K562 (cell line): ENCODE data around the gene SBNO1. TPM values are rescaled to one million over a fixed set of nuclear protein-coding genes. Genes with fewer than 3 reads are reported as not detected.

Source experiments
- ATAC-seq: fragments of 200-7000 bp; cut with Tn5 transposase; 3 replicates; pipeline ENCODE4 v1.9.1; 2020; ENCODE audit warnings: moderate library complexity
- BruUV-seq: library from RNA; stranded (reverse); fragments of 400-500 nt; replicated peaks from 2 replicates; lab custom pipeline; 2021; lab: Mats Ljungman, UMichigan
- CTCF ChIA-PET: fragments of 300-600 bp; formaldehyde crosslinking; extraction: SDS; loops from one replicate; lab custom pipeline; 2021; ENCODE audit warnings: low intra/inter-chr PET ratio; lab: Yijun Ruan, JAX
- POLR2A ChIA-PET: fragments of 300-600, 350-650 bp; sonication (Branson Sonifier 250); formaldehyde crosslinking; extraction: SDS; loops from one replicate; lab custom pipeline; 2021; ENCODE audit warnings: antibody characterized with exemption, inconsistent platforms; lab: Yijun Ruan, JAX
- DNase-seq, 4 experiments: peaks; one replicate each; pipeline versions ENCODE4 v3.0.0 to v3.0.0-alpha.2; 2011 to 2018; ENCODE audit warnings: low spot score in 3 of 4, mixed read lengths in 3 of 4; ENCODE audit errors: extremely low read depth in 1 of 4
- FAIRE-seq: peaks from 2 replicates; lab custom pipeline; 2011; peaks lifted over from hg19 to GRCh38; lab: Jason Lieb, UNC
- H2AFZ ChIP-seq: 2 replicates; pipeline ENCODE4 v1.6.0; 2011; ENCODE audit warnings: low read depth, low read length, control low read depth, inconsistent platforms
- H3K27ac ChIP-seq: fragments of 200-600 bp; 3 replicates; pipeline ENCODE4 v1.8.0; 2011; ENCODE audit warnings: low read depth, mild to moderate bottlenecking, control low read depth, inconsistent platforms, low read length, moderate library complexity, mixed read lengths; ENCODE audit errors: extremely low read depth
- H3K27me3 ChIP-seq, 2 experiments: fragments of 300-600 bp in 1 of 2; 2 replicates in 1 of 2; 3 replicates in 1 of 2; pipeline versions ENCODE4 v1.6.0 to v1.8.0; 2011; ENCODE audit warnings: inconsistent platforms in 2 of 2, low read length in 2 of 2, mild to moderate bottlenecking in 1 of 2, mixed read lengths in 1 of 2, moderate library complexity in 1 of 2; ENCODE audit not compliant: control insufficient read depth in 2 of 2, insufficient read depth in 2 of 2
- H3K36me3 ChIP-seq: fragments of 300-600 bp; 3 replicates; pipeline ENCODE4 v1.8.0; 2011; ENCODE audit warnings: mild to moderate bottlenecking, low read length, inconsistent platforms; ENCODE audit not compliant: control insufficient read depth, insufficient read depth
- H3K4me1 ChIP-seq, 2 experiments: fragments of 200-600 bp in 1 of 2; replicated peaks in 1 of 2; 2 replicates in 1 of 2; 3 replicates in 1 of 2; pipeline versions ENCODE4 v1.5.1 to v1.8.0; 2011; ENCODE audit warnings: inconsistent platforms in 2 of 2, low read length in 2 of 2, mild to moderate bottlenecking in 1 of 2, mixed read lengths in 1 of 2, moderate library complexity in 1 of 2; ENCODE audit not compliant: control insufficient read depth in 2 of 2, insufficient read depth in 2 of 2
- H3K4me2 ChIP-seq: 2 replicates; pipeline ENCODE4 v1.6.1; 2011; ENCODE audit warnings: low read length, control low read depth, inconsistent platforms, mixed read lengths; ENCODE audit not compliant: insufficient read depth
- H3K4me3 ChIP-seq: fragments of 200-600 bp; sonication (generic), shearing (Covaris generic); 2 replicates; pipeline ENCODE4 v1.5.1; 2016; ENCODE audit warnings: control low read depth, inconsistent platforms
- H3K79me2 ChIP-seq: fragments of 200-600 bp; 3 replicates; pipeline ENCODE4 v1.8.0; 2011; ENCODE audit warnings: low read length, inconsistent platforms; ENCODE audit not compliant: control insufficient read depth, insufficient read depth
- H3K9ac ChIP-seq, 2 experiments: 2 replicates each; pipeline versions ENCODE4 v1.6.0 to v1.6.1; 2011; ENCODE audit warnings: low read depth in 2 of 2, low read length in 2 of 2, control low read depth in 1 of 2, inconsistent platforms in 1 of 2, mild to moderate bottlenecking in 1 of 2, mixed read lengths in 1 of 2; ENCODE audit not compliant: insufficient read depth in 1 of 2
- H3K9me1 ChIP-seq: one replicate; pipeline ENCODE4 v1.6.0; 2011; ENCODE audit warnings: inconsistent platforms, mild to moderate bottlenecking, low read length, moderate library complexity; ENCODE audit not compliant: control insufficient read depth, insufficient read depth
- H3K9me3 ChIP-seq: replicated peaks from 2 replicates; pipeline ENCODE4 v1.5.1; 2011; ENCODE audit warnings: low read depth, low read length, inconsistent platforms; ENCODE audit not compliant: control insufficient read depth, insufficient read depth
- H4K20me1 ChIP-seq: replicated peaks from 2 replicates; pipeline ENCODE4 v1.6.1; 2011; ENCODE audit warnings: low read length, inconsistent platforms, mixed read lengths; ENCODE audit not compliant: control insufficient read depth, insufficient read depth
- ATF7 ChIP-seq: fragments of 450-650 bp; IDR thresholded peaks from 2 replicates; pipeline ENCODE4 v1.7.1; 2014; ENCODE audit warnings: mild to moderate bottlenecking, moderate library complexity
- BCOR ChIP-seq: fragments of 450-650 bp; IDR thresholded peaks from 2 replicates; pipeline ENCODE4 v1.6.1; 2016
- ELF1 ChIP-seq: fragments of 200-800 bp; sonication (Bioruptor generic); IDR thresholded peaks from 2 replicates; pipeline ENCODE4 v1.6.1; 2016; ENCODE audit warnings: missing genetic modification characterization, missing compliant biosample characterization
- HDAC6 ChIP-seq: IDR thresholded peaks from 2 replicates; pipeline ENCODE4 v1.6.1; 2012; ENCODE audit warnings: low read depth, mild to moderate bottlenecking, control low read depth, inconsistent platforms, low read length, moderate library complexity
- JUND ChIP-seq, 2 experiments: IDR thresholded peaks; 2 replicates in 1 of 2; 3 replicates in 1 of 2; pipeline ENCODE4 v1.6.1; 2011; ENCODE audit warnings: borderline replicate concordance in 2 of 2, low read depth in 2 of 2, low read length in 2 of 2, improper control_type of control experiment in 1 of 2, missing biosample characterization in 1 of 2, missing genetic modification characterization in 1 of 2, missing genetic modification reagents in 1 of 2
- NBN ChIP-seq: fragments of 450-650 bp; IDR thresholded peaks from 2 replicates; pipeline ENCODE4 v1.6.1; 2016; ENCODE audit warnings: low read depth, mild to moderate bottlenecking
- SIRT6 ChIP-seq: IDR thresholded peaks from one replicate; pipeline ENCODE4 v1.6.1; 2012; ENCODE audit warnings: low read depth, mild to moderate bottlenecking, control low read depth, inconsistent platforms, low read length, moderate library complexity
- ZFP36 ChIP-seq: fragments of 150-350 bp; IDR thresholded peaks from 2 replicates; pipeline ENCODE4 v1.6.1; 2018; ENCODE audit warnings: low read length, low read depth; ENCODE audit not compliant: partially characterized antibody
- ZNF146 ChIP-seq: IDR thresholded peaks from one replicate; pipeline ENCODE4 v1.6.1; 2018; ENCODE audit warnings: missing compliant biosample characterization; ENCODE audit not compliant: unreplicated experiment
- WGBS: fragments of 100-300 bp; shearing (Covaris generic); methylation state at CpG from one replicate; pipeline ENCODE4 v1.1.6; 2016; ENCODE audit warnings: low coverage, mixed read lengths; ENCODE audit not compliant: insufficient coverage; ENCODE audit errors: missing lambda C conversion rate; 5-methylcytosine and 5-hydroxymethylcytosine counted together
- in situ Hi-C: fragments of 300-500 bp; cut with MboI; formaldehyde crosslinking; loops from 4 replicates; pipeline ENCODE4 v1.15.0; 2018; ENCODE audit warnings: inconsistent platforms, mixed read lengths
- intact Hi-C: fragments of 100-400 bp; cut with micrococcal nuclease; formaldehyde crosslinking; loops from 2 replicates; pipeline ENCODE4 v1.14.2; 2022
- polyA plus RNA-seq, 8 experiments: library from polyadenylated mRNA; depleted of rRNA in 4 of 8; stranded (reverse) in 5 of 8; unstranded in 3 of 8; fragments of >200 nt; fragmentation: Nextera tagmentation in 2 of 8; fragmentation: Illumina TruSeq in 1 of 8; extraction: Ambion mirVana in 2 of 8; extraction: Trizol in 1 of 8; gene quantifications; 2 replicates each; pipeline versions ENCODE4 v1.2.1 to v1.2.3, GENCODE V29; 2011 to 2014; ENCODE audit warnings: inconsistent platforms in 1 of 8, missing spikeins in 1 of 8
- total RNA-seq, 7 experiments: library from RNA; depleted of rRNA in 6 of 7; stranded (reverse); fragments of >200 nt in 6 of 7; fragmentation: Illumina TruSeq in 2 of 7; extraction: Trizol in 2 of 7; gene quantifications; 2 replicates each; pipeline versions ENCODE4 v1.2.1 to v1.2.3, GENCODE V29; 2011 to 2021; ENCODE audit warnings: low replicate concordance in 1 of 7
- TF ChIP-seq, protein P1 (sequence below), 2 experiments: fragments of 250-450 bp in 1 of 2; fragments of 450-650 bp in 1 of 2; sonication (Bioruptor Pico) in 1 of 2; IDR thresholded peaks; 2 replicates each; pipeline versions ENCODE4 v1.6.1 to v1.8.0; 2016 to 2021; ENCODE audit warnings: mild to moderate bottlenecking in 2 of 2, moderate library complexity in 2 of 2, missing compliant biosample characterization in 1 of 2, missing genetic modification characterization in 1 of 2

SBNO1 gene
- total and polyA plus RNA-seq, 9 of the 15 experiments (the other 6 are each of a cell fraction or from before 2014, with no cell fraction given), result 14.9 to 77.1 (median 35.9) TPM

- H4K20me1 ChIP-seq, result no peaks in the 10 kb centered on the region
- ChIA-PET CTCF (no interaction called here), POLR2A (interaction anchor here (1.2 to 1.6 kb wide), 3 partner anchors 12 to 48 kb away, joined by 3 to 4 read pairs (median 3); partner anchors contain the start of gene KMT5A)
- H3K79me2 ChIP-seq, result peaks cover 16% of the 10 kb centered on the region
- FAIRE-seq (no peak), DNase-seq (no peak), ATAC-seq (no peak)
- intact Hi-C loops, result no loop called here
- in situ Hi-C loops, result no loop called here
- H3K27me3 ChIP-seq, result no peaks in the 10 kb centered on the region
- no peak overlapping the region for H3K27ac ChIP-seq
- no peaks in the 10 kb centered on the region for H3K4me1 ChIP-seq
- no peaks in the 10 kb centered on the region for H3K9me3 ChIP-seq
- H3K36me3 ChIP-seq, result peaks cover 89% of the 10 kb centered on the region
- BruUV-seq, result no TSS peak
- no peak overlapping the region for H3K9ac ChIP-seq
- no peak overlapping the region for H3K4me2 ChIP-seq
- TF ChIP-seq SIRT6 (no peak), NBN (no peak), ZFP36 (no peak), ATF7 (no peak), HDAC6 (no peak), ELF1 (no peak), BCOR (no peak), ZNF146 (CRISPR knock-in tag) (no peak), JUND (IDR thresholded peaks at IDR 0.05; ENCODE audit: borderline replicate concordance, low read depth, low read length) (no peak), JUND (tag; IDR thresholded peaks at IDR 0.05; ENCODE audit: borderline replicate concordance, low read depth, low read length) (no peak)
- TF ChIP-seq, protein P1, sequence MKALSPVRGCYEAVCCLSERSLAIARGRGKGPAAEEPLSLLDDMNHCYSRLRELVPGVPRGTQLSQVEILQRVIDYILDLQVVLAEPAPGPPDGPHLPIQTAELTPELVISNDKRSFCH (CRISPR knock-in tag; IDR thresholded peaks at IDR 0.05), result no peak
- TF ChIP-seq, protein P1 (tag; IDR thresholded peaks at IDR 0.05), result no peak
- H2AFZ ChIP-seq, result no peak overlapping the region
- 94% methylated on average over 3 of the region's 3 CpGs for WGBS
- H3K4me3 ChIP-seq, result no peak overlapping the region
- H3K9me1 ChIP-seq, result no peaks in the 10 kb centered on the region
These were observed 29.2 kb downstream of the SBNO1 start for GRCh38 chr12:123335490-123335889.
